ENCODE measurements around the gene CHMP6.

GRCh38 chr17:81015136-81015535 lies 23.5 kb downstream of the CHMP6 start:
- TF ChIP-seq JUND (IDR thresholded peaks at IDR 0.05) (no peak), CTCF (IDR thresholded peaks at IDR 0.05 in 2 of 3, conservative IDR thresholded peaks at IDR 0.05 in 1 of 3; ENCODE audit: borderline replicate concordance in 1 of 3, insufficient read depth in 1 of 3, low read depth in 2 of 3, low read length in 2 of 3) (no peak), SP1 (IDR thresholded peaks at IDR 0.05; ENCODE audit: low read depth) (no peak), POLR2A (IDR thresholded peaks at IDR 0.05; ENCODE audit: borderline replicate concordance, extremely low read depth, insufficient read depth, insufficient read length) (no peak)
